NK-92 (cell line): Measurements from ENCODE around the gene TUBD1.

ENCODE experiments used
- DNase-seq: peaks from one replicate; lab custom pipeline; 2025; ENCODE audit not compliant: unreplicated experiment; lab: John Stamatoyannopoulos, UW

TUBD1 gene

GRCh38 chr17:59827721-59828477 lies 64.8 kb downstream of the TUBD1 start:
- DNase-seq, result no peak

DNA sequence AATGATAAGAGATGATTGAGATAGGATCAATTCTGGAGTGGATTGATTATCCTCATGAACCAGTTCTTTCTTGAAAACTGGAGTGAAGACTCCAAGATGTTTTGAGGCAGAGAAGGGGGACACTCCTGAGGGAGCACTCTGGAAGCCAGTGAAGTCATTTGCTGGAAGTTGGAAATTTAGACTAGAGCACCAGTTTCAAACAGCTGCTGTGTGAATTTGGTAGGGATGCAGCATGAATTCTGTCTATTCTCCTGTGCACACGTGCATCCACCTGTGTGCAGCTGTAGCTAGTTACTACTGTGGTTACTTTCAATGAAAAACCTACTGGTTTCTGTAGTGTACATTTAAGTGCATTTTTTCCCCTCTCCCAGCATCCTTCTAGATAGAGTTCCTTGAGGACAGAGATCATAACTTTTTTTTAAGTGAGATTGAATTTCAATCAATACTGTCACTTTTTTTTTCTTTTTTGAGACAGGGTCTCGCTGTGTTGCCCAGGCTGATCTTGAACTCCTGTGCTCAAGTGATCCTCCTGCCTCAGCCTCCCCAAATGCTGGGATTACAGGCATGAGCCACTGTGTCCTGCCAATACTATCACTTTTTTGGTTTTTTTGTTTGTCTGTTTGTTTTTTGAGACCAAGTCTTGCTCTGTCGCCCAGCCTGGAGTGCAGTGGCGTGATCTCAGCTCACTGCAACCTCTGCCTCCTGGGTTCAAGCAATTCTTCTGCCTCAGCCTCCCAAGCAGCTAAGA lies 65.9 kb downstream of the TUBD1 start:
- DNase-seq, result no peak

- DNase-seq, result no peak
Observed at GRCh38 chr17:59825533-59826322, 67.0 kb downstream of the TUBD1 start.

DNA sequence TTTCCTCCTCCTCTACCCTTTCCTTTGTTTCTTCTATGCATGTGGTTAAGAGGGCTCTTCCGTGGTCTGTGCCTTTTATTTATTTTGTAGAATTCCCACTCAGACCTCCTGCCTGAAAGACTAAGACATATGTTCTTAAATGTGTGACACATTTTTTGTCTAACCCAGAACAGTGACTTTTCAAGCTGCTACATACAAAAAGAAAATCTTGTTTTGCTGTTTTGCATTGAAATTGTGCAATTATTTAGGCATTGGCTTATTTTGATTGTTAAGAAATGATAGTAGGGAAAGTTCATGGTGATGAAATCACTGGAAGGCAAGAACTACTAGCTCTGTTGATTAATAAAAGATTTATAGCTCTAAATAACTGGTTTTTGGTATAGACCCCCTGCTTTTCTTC lies 76.8 kb downstream of the TUBD1 start:
- no peak for DNase-seq

- DNase-seq, result no peak
Observed at GRCh38 chr17:59814685-59815084, 78.1 kb downstream of the TUBD1 start.

DNA sequence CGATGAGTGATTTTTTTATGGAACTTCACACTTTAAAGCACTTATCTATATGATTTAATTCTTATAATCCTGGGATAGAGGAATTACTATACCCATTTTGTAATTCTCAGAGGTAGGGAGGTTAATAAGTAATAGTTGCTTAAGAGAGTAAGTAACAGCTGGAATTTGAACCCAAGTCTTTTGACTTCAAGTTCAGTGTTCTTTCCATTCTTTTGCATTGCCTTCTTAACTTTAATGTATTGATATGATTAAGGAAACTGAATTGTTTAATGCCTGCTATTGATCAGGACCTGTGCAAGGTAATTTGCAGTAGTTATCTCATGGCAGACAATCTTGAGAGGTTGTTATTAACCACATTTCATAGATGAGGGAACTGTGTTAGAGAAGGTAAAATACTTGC lies 78.5 kb downstream of the TUBD1 start:
- no peak for DNase-seq

DNA sequence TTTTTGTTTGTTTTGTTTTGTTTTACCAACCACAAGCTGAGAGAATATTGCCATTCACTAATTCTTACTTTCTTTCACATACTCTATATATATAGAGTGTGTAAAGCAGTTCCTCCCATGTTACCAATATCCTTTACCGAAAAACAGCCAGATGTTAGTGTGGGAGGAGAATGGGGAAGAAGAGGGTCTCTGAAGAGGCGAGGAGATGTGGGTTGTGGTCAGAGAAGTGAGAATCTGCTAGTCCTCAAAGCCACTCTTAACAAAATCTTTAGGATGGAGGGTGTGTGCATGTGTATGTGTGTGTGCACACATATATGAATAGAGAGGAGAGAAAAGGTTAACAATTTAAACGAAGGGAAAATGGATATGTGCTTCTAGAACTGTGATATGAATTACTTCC lies 80.6 kb downstream of the TUBD1 start:
- DNase-seq, result no peak

- DNase-seq, result no peak
Observed at GRCh38 chr17:59811209-59811608, 81.5 kb downstream of the TUBD1 start.

DNA sequence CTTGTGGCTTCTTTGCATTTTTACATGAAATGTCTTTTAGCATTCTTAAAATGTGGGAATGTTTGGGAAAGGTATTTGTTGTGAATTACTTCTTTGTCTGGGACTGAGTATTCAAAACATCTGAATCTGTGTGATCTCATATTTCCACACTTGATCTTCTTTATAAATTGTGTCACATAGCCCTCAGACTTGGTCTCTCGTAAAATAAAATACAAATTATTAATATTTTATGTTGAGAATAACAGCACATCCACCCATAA lies 81.9 kb downstream of the TUBD1 start:
- no peak for DNase-seq
